Liver (tissue), 9 donors: ENCODE measurements around the gene WWP2. TPM values are rescaled to one million over a fixed set of nuclear protein-coding genes. Genes with fewer than 3 reads are reported as not detected.
A peak's percentile ranks its signal among the peaks of the same experiment; 100 is the strongest.
"Not testable (repeated sequence)": the region's sequence is repeated elsewhere in the genome, so short reads cannot be mapped to it uniquely, and the experiment has no call there.

Experiments used
- DNase-seq: peaks from one replicate; pipeline ENCODE4 v3.0.0-alpha.2; 2017; ENCODE audit warnings: low spot score
- H3K27ac ChIP-seq, 2 donors: one replicate each; pipeline ENCODE4 v1.7.0; 2013; ENCODE audit warnings: inconsistent platforms in 2 of 2, low read length in 2 of 2, control low read depth in 1 of 2, low read depth in 1 of 2, mild to moderate bottlenecking in 1 of 2
- H3K27me3 ChIP-seq, 4 donors: one replicate each; pipeline versions ENCODE4 v1.6.1 to v1.7.0; 2013; ENCODE audit warnings: low read length in 3 of 4, inconsistent platforms in 1 of 4, mild to moderate bottlenecking in 1 of 4, moderate library complexity in 1 of 4; ENCODE audit not compliant: control insufficient read depth in 4 of 4, insufficient read depth in 4 of 4
- H3K36me3 ChIP-seq, 4 donors: one replicate each; pipeline versions ENCODE4 v1.6.1 to v1.7.0; 2013; ENCODE audit warnings: low read length in 3 of 4, mild to moderate bottlenecking in 3 of 4, low read depth in 1 of 4, moderate library complexity in 1 of 4; ENCODE audit not compliant: control insufficient read depth in 4 of 4, insufficient read depth in 3 of 4
- H3K4me1 ChIP-seq, 4 donors: one replicate each; pipeline versions ENCODE4 v1.6.1 to v1.7.0; 2013; ENCODE audit warnings: low read length in 3 of 4, mild to moderate bottlenecking in 3 of 4, moderate library complexity in 1 of 4; ENCODE audit not compliant: control insufficient read depth in 4 of 4, insufficient read depth in 4 of 4
- H3K4me3 ChIP-seq, 3 donors: one replicate each; pipeline versions ENCODE4 v1.6.1 to v1.7.0; 2013; ENCODE audit warnings: low read length in 3 of 3, control low read depth in 1 of 3, low read depth in 1 of 3, mild to moderate bottlenecking in 1 of 3
- H3K9ac ChIP-seq, 2 donors: one replicate each; pipeline ENCODE4 v1.7.0; 2013; ENCODE audit warnings: low read length in 2 of 2, mild to moderate bottlenecking in 2 of 2, moderate library complexity in 2 of 2, control low read depth in 1 of 2, low read depth in 1 of 2
- H3K9me3 ChIP-seq, 4 donors: one replicate each; pipeline versions ENCODE4 v1.6.1 to v1.7.0; 2013; ENCODE audit warnings: low read length in 3 of 4; ENCODE audit not compliant: control insufficient read depth in 4 of 4
- EGR1 ChIP-seq, 2 donors: IDR thresholded peaks; 2 replicates each; pipeline ENCODE4 v1.6.1; 2016 to 2018; ENCODE audit warnings: antibody characterized with exemption in 2 of 2, low read depth in 2 of 2
- FOXA1 ChIP-seq: IDR thresholded peaks from 2 replicates; pipeline ENCODE4 v1.6.1; 2016; ENCODE audit warnings: antibody characterized with exemption
- FOXA2 ChIP-seq: IDR thresholded peaks from 2 replicates; pipeline ENCODE4 v1.6.1; 2016; ENCODE audit warnings: antibody characterized with exemption
- GABPA ChIP-seq, 2 donors: IDR thresholded peaks in 1 of 2; conservative IDR thresholded peaks in 1 of 2; 2 replicates each; pipeline ENCODE4 v1.6.1; 2016; ENCODE audit warnings: antibody characterized with exemption in 2 of 2, mild to moderate bottlenecking in 1 of 2, moderate library complexity in 1 of 2
- HNF4A ChIP-seq, 2 donors: conservative IDR thresholded peaks; 2 replicates each; pipeline ENCODE4 v1.6.1; 2016; ENCODE audit warnings: antibody characterized with exemption in 2 of 2, mild to moderate bottlenecking in 2 of 2
- HNF4G ChIP-seq: IDR thresholded peaks from 2 replicates; pipeline ENCODE4 v1.6.1; 2016; ENCODE audit warnings: antibody characterized with exemption
- JUND ChIP-seq, 2 donors: IDR thresholded peaks; 2 replicates each; pipeline ENCODE4 v1.6.1; 2016; ENCODE audit warnings: antibody characterized with exemption in 2 of 2
- MAX ChIP-seq: IDR thresholded peaks from 2 replicates; pipeline ENCODE4 v1.6.1; 2016; ENCODE audit warnings: antibody characterized with exemption
- NR2F2 ChIP-seq: IDR thresholded peaks from 2 replicates; pipeline ENCODE4 v1.6.1; 2016; ENCODE audit warnings: antibody characterized with exemption
- REST ChIP-seq: IDR thresholded peaks from 2 replicates; pipeline ENCODE4 v1.6.1; 2016; ENCODE audit warnings: antibody characterized with exemption, mild to moderate bottlenecking
- RXRA ChIP-seq, 2 donors: IDR thresholded peaks; 2 replicates each; pipeline ENCODE4 v1.6.1; 2017 to 2018; ENCODE audit warnings: antibody characterized with exemption in 2 of 2, mild to moderate bottlenecking in 1 of 2
- SP1 ChIP-seq: IDR thresholded peaks from 2 replicates; pipeline ENCODE4 v1.6.1; 2018; ENCODE audit warnings: antibody characterized with exemption, mild to moderate bottlenecking
- TAF1 ChIP-seq: conservative IDR thresholded peaks from 2 replicates; pipeline ENCODE4 v1.6.1; 2016; ENCODE audit warnings: antibody characterized with exemption, mild to moderate bottlenecking
- WGBS: extraction: QIAGEN DNeasy Blood & Tissue Kit; methylation state at CpG from one replicate; pipeline ENCODE4 v1.1.7; 2013; 5-methylcytosine and 5-hydroxymethylcytosine counted together
- polyA plus RNA-seq, 2 donors: library from polyadenylated mRNA; stranded (reverse) in 1 of 2; unstranded in 1 of 2; fragments of 200-250 nt in 1 of 2; fragments of >200 nt in 1 of 2; fragmentation: Nextera tagmentation in 1 of 2; extraction: Ambion mirVana in 1 of 2; gene quantifications; one replicate each; pipeline versions ENCODE4 v1.2.1 to v1.2.3, GENCODE V29; 2013 to 2015
- total RNA-seq, 2 donors: library from RNA; depleted of rRNA; stranded (reverse); fragments of >200 nt; gene quantifications; one replicate each; pipeline ENCODE4 v1.2.3, GENCODE V29; 2014
- TF ChIP-seq, protein P1 (sequence below): IDR thresholded peaks from 2 replicates; pipeline ENCODE4 v1.6.1; 2016; ENCODE audit warnings: antibody characterized with exemption
- donor health status: healthy.
- donor health status: healthy.
- donor health status: healthy.
- donor health status: healthy.
- donor health status: healthy.

Gene WWP2
- total and polyA plus RNA-seq, 4 donors, result 8.6 to 22.7 (median 13.6) TPM

DNA sequence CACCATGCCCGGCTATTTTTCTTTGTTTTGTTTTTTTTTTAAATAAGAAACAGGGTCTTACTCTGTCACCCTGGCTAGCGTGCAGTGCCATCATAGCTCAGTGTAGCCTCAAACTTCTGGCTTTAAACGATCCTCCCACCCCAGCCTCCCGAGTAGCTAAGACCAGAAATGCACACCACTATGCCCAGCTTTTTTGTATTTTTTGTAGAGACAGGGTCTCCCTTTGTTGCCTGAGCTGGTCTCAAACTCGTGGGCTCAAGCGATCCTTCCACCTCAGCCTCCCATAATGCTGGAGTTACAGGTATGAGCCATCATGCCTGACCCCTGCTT is 59.7 kb downstream of the WWP2 start (continued):
- TF ChIP-seq REST (no peak), RXRA (IDR thresholded peaks at IDR 0.05) (no peak), JUND (IDR thresholded peaks at IDR 0.05) (no peak), HNF4A (conservative IDR thresholded peaks at IDR 0.05) (no peak), FOXA1 (no peak), NR2F2 (no peak), MAX (no peak)

- H3K9me3 ChIP-seq, result no peaks in the 10 kb centered on the region
- no peak for DNase-seq
- WGBS, result 82% methylated on average over 11 of the region's 11 CpGs
- no peak overlapping the region for H3K9ac ChIP-seq
- no peaks in the 10 kb centered on the region for H3K27me3 ChIP-seq
- H3K4me3 ChIP-seq, result no peak overlapping the region
- H3K4me1 ChIP-seq, result peaks cover 0 to 15% (median 6%) of the 10 kb centered on the region in 4 donors
- TF ChIP-seq HNF4A (conservative IDR thresholded peaks at IDR 0.05) (peak; percentile 81 to 95), RXRA (IDR thresholded peaks at IDR 0.05) (peak; percentile 27 to 62), JUND (IDR thresholded peaks at IDR 0.05) (peak in 1 of 2 donors; percentile 39), FOXA1 (no peak), TAF1 (no peak), GABPA (IDR thresholded peaks at IDR 0.05 in 1 of 2, conservative IDR thresholded peaks at IDR 0.05 in 1 of 2) (no peak), FOXA2 (no peak), SP1 (peak; percentile 86), HNF4G (peak; percentile 87)
- TF ChIP-seq, protein P1, sequence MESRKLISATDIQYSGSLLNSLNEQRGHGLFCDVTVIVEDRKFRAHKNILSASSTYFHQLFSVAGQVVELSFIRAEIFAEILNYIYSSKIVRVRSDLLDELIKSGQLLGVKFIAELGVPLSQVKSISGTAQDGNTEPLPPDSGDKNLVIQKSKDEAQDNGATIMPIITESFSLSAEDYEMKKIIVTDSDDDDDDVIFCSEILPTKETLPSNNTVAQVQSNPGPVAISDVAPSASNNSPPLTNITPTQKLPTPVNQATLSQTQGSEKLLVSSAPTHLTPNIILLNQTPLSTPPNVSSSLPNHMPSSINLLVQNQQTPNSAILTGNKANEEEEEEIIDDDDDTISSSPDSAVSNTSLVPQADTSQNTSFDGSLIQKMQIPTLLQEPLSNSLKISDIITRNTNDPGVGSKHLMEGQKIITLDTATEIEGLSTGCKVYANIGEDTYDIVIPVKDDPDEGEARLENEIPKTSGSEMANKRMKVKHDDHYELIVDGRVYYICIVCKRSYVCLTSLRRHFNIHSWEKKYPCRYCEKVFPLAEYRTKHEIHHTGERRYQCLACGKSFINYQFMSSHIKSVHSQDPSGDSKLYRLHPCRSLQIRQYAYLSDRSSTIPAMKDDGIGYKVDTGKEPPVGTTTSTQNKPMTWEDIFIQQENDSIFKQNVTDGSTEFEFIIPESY, result no peak
- no peak overlapping the region for H3K27ac ChIP-seq
- H3K36me3 ChIP-seq, result peaks cover 0 to 4% (median 0%) of the 10 kb centered on the region in 4 donors
Observed at GRCh38 chr16:69822174-69822935, 60.2 kb downstream of the WWP2 start.

DNA sequence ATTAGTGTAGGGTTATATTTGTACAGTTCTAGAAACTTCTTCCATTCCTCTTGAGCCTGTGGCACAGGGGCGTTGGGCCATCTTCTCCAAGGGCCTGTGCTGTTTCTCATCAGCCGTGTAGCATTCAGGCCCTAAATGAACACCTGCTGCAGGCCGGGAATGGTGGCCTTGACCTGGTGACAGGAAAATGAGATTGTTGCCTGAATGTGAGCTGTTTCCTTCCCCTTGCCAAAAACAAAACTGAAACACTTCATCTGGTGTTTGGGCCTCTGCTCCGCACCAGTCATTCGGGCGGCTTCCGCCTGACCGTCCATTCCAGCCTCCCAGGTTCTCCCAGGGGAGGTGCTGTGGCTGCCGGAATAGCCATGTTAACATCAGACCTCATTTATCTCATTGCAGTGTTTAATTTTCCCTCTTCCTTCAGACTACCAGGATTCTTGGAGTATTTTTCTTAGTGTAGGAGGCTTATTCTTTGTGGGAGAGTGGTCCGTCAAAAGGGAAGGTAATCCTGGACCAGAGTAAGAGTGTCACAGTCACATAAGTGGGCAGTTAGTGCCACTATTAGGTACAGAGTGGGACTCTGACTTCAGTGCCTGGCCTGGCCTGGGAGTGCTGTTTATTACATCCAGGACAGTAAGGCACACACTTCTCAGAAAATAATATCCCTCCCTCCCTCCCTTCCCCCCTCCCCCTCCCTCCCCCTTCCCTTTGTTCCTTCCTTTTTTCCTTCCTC is 61.9 kb downstream of the WWP2 start:
- Histone ChIP-seq H3K4me1 (peaks cover 0 to 15% (median 6%) of the 10 kb centered on the region in 4 donors), H3K9ac (no peak overlapping the region), H3K4me3 (no peak overlapping the region), H3K27me3 (no peaks in the 10 kb centered on the region), H3K9me3 (no peaks in the 10 kb centered on the region), H3K36me3 (peaks cover 0 to 1% (median under 1%) of the 10 kb centered on the region in 4 donors), H3K27ac (peak overlapping the region; percentile 15 to 80)
- DNase-seq, result no peak
- 70% methylated on average over 10 of the region's 10 CpGs for WGBS
- TF ChIP-seq NR2F2 (peak; percentile 82), EGR1 (IDR thresholded peaks at IDR 0.05; ENCODE audit: low read depth in 2 of 2) (no peak)

- not testable (repeated sequence) for H3K27ac ChIP-seq, H3K4me3 ChIP-seq, H3K9ac ChIP-seq, H3K27me3 ChIP-seq, DNase-seq, H3K9me3 ChIP-seq, H3K36me3 ChIP-seq
- 98% methylated on average over 4 of the region's 4 CpGs for WGBS
- peaks cover 0 to 15% (median 6%) of the 10 kb centered on the region in 4 donors for H3K4me1 ChIP-seq
Observed at GRCh38 chr16:69824564-69825142, 62.5 kb downstream of the WWP2 start.
